ENCODE measurements around the gene C1orf159. TPM values are rescaled to one million over a fixed set of nuclear protein-coding genes. Genes with fewer than 3 reads are reported as not detected.

The C1orf159 gene
- polyA plus RNA-seq, 1 donor from 2014 or later: 31.5 TPM

DNA sequence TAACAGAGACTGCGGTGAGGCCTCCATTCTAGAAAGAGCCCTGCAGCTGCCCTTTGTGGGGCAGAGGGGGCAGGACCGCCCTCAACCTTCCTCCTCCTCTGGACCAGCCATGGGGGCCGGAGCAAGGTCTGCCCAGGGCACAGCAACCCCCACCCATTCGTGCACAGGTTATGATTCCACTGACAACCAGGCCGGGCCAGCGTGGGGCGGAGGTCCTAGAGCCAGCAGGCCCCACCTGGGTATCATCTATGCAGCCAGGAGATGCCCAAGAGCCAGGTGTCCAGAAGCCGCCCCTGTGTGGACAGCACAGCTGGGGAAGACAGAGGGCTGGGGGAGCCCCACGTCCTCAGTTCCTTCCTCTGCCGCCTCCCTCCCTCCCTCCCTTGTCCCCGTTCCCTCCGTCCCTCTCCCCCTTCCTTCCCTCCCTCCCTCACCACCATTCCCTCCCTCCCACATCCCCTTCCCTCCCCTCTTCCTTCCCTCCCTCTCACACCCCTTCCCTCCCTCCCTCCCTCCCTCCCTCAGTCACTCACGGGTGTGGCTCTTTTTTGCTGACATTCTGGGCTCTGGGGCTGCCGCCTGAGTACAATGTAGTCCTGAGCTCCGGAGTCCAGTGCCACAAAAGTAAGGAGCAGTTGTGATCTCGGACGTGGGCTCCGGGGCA lies 54.1 kb downstream of the C1orf159 start:
- H2AFZ ChIP-seq (ENCODE audit: low read depth, low read length): no peak overlapping the region
- TF ChIP-seq POLR2AphosphoS5 (IDR thresholded peaks at IDR 0.05): no peak
- no peak for TF ChIP-seq EZH2 (IDR thresholded peaks at IDR 0.05; ENCODE audit: borderline replicate concordance, insufficient read depth, low read length, poor library complexity, severe bottlenecking)
- no peak for TF ChIP-seq EP300 (conservative IDR thresholded peaks at IDR 0.05; ENCODE audit: poor library complexity, severe bottlenecking)
- TF ChIP-seq, protein P1, sequence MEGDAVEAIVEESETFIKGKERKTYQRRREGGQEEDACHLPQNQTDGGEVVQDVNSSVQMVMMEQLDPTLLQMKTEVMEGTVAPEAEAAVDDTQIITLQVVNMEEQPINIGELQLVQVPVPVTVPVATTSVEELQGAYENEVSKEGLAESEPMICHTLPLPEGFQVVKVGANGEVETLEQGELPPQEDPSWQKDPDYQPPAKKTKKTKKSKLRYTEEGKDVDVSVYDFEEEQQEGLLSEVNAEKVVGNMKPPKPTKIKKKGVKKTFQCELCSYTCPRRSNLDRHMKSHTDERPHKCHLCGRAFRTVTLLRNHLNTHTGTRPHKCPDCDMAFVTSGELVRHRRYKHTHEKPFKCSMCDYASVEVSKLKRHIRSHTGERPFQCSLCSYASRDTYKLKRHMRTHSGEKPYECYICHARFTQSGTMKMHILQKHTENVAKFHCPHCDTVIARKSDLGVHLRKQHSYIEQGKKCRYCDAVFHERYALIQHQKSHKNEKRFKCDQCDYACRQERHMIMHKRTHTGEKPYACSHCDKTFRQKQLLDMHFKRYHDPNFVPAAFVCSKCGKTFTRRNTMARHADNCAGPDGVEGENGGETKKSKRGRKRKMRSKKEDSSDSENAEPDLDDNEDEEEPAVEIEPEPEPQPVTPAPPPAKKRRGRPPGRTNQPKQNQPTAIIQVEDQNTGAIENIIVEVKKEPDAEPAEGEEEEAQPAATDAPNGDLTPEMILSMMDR (IDR thresholded peaks at IDR 0.05; ENCODE audit: poor library complexity, severe bottlenecking): no peak
- no peak for TF ChIP-seq MXI1 (conservative IDR thresholded peaks at IDR 0.05; ENCODE audit: poor library complexity, severe bottlenecking)
- no peak for TF ChIP-seq TAF1 (IDR thresholded peaks at IDR 0.05; ENCODE audit: low read depth)
- TF ChIP-seq, protein P2, sequence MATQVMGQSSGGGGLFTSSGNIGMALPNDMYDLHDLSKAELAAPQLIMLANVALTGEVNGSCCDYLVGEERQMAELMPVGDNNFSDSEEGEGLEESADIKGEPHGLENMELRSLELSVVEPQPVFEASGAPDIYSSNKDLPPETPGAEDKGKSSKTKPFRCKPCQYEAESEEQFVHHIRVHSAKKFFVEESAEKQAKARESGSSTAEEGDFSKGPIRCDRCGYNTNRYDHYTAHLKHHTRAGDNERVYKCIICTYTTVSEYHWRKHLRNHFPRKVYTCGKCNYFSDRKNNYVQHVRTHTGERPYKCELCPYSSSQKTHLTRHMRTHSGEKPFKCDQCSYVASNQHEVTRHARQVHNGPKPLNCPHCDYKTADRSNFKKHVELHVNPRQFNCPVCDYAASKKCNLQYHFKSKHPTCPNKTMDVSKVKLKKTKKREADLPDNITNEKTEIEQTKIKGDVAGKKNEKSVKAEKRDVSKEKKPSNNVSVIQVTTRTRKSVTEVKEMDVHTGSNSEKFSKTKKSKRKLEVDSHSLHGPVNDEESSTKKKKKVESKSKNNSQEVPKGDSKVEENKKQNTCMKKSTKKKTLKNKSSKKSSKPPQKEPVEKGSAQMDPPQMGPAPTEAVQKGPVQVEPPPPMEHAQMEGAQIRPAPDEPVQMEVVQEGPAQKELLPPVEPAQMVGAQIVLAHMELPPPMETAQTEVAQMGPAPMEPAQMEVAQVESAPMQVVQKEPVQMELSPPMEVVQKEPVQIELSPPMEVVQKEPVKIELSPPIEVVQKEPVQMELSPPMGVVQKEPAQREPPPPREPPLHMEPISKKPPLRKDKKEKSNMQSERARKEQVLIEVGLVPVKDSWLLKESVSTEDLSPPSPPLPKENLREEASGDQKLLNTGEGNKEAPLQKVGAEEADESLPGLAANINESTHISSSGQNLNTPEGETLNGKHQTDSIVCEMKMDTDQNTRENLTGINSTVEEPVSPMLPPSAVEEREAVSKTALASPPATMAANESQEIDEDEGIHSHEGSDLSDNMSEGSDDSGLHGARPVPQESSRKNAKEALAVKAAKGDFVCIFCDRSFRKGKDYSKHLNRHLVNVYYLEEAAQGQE (IDR thresholded peaks at IDR 0.05; ENCODE audit: borderline replicate concordance): no peak
- no peak for TF ChIP-seq RAD21 (conservative IDR thresholded peaks at IDR 0.05)
- TF ChIP-seq SMC3 (conservative IDR thresholded peaks at IDR 0.05; ENCODE audit: poor library complexity): no peak
- no peaks in the 10 kb centered on the region for H3K36me3 ChIP-seq (ENCODE audit: insufficient read depth, low read length)
- H4K20me1 ChIP-seq (ENCODE audit: insufficient read depth): no peaks in the 10 kb centered on the region
- no peaks in the 10 kb centered on the region for H3K9me3 ChIP-seq (ENCODE audit: low read length)
- no peak overlapping the region for H3K4me2 ChIP-seq (ENCODE audit: low read length)
- H3K4me3 ChIP-seq (ENCODE audit: low read length): no peak overlapping the region
- no peaks in the 10 kb centered on the region for H3K9me2 ChIP-seq (ENCODE audit: insufficient read depth, low read length)
- no peak overlapping the region for H3K27ac ChIP-seq (ENCODE audit: low read length)
- no peak overlapping the region for H3K9ac ChIP-seq (ENCODE audit: low read length)
- H3K27me3 ChIP-seq (ENCODE audit: insufficient read depth, low read depth, low read length): peaks cover 23% of the 10 kb centered on the region
- no peaks in the 10 kb centered on the region for H3F3A ChIP-seq (ENCODE audit: insufficient read depth, low read length, poor library complexity, severe bottlenecking)
- no peaks in the 10 kb centered on the region for H3K79me2 ChIP-seq (replicated peaks; ENCODE audit: insufficient read depth, low read length)

DNA sequence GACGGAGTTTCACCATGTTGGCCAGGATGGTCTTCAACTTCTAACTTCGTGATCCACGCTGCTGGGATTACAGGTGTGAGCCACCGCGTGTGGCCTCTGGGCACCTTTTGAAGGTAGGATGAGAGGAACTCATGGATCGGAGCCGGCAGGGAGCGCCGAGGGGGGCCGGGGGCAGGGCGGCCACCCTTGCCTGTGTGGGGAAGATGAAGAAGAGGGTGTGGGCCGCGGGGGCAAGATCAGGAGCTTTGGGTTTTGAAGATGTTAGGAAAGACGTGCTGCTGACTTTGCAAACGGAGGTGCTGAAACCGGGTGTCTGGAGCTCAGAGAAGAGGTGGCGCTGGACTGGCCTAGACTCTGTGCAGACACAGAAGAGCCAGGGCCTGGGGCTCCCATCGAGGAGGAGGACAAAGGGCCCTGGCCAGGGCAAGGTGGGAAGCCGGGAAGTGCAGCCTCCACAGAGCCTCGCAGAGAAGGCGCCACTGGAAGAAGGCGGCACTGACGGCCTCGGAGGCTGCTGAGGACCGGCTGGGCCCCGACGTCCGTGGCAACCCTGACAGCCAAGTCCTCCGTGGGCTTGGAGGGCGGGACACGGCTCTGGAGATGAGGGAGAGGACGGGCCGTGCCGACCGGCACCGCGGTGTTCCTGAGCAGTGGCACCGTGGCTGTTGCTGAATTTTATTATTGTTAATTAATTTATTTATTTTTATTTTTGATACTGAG lies 55.4 kb downstream of the C1orf159 start:
- H3K9ac ChIP-seq (ENCODE audit: low read length): no peak overlapping the region
- H3K9me2 ChIP-seq (ENCODE audit: insufficient read depth, low read length): no peaks in the 10 kb centered on the region
- no peaks in the 10 kb centered on the region for H3F3A ChIP-seq (ENCODE audit: insufficient read depth, low read length, poor library complexity, severe bottlenecking)
- TF ChIP-seq SMC3 (conservative IDR thresholded peaks at IDR 0.05; ENCODE audit: poor library complexity) (no peak), EP300 (conservative IDR thresholded peaks at IDR 0.05; ENCODE audit: poor library complexity, severe bottlenecking) (no peak), POLR2AphosphoS5 (IDR thresholded peaks at IDR 0.05) (no peak), EZH2 (IDR thresholded peaks at IDR 0.05; ENCODE audit: borderline replicate concordance, insufficient read depth, low read length, poor library complexity, severe bottlenecking) (no peak), TAF1 (IDR thresholded peaks at IDR 0.05; ENCODE audit: low read depth) (no peak), RAD21 (conservative IDR thresholded peaks at IDR 0.05) (no peak), MXI1 (conservative IDR thresholded peaks at IDR 0.05; ENCODE audit: poor library complexity, severe bottlenecking) (no peak)
- TF ChIP-seq, protein P1 (IDR thresholded peaks at IDR 0.05; ENCODE audit: poor library complexity, severe bottlenecking): no peak
- TF ChIP-seq, protein P2 (IDR thresholded peaks at IDR 0.05; ENCODE audit: borderline replicate concordance): no peak
- H3K9me3 ChIP-seq (ENCODE audit: low read length): no peaks in the 10 kb centered on the region
- H3K36me3 ChIP-seq (ENCODE audit: insufficient read depth, low read length): no peaks in the 10 kb centered on the region
- no peaks in the 10 kb centered on the region for H3K79me2 ChIP-seq (replicated peaks; ENCODE audit: insufficient read depth, low read length)
- H3K4me3 ChIP-seq (ENCODE audit: low read length): no peak overlapping the region
- no peaks in the 10 kb centered on the region for H4K20me1 ChIP-seq (ENCODE audit: insufficient read depth)
- H3K27ac ChIP-seq (ENCODE audit: low read length): no peak overlapping the region
- no peak overlapping the region for H3K4me2 ChIP-seq (ENCODE audit: low read length)
- no peak overlapping the region for H2AFZ ChIP-seq (ENCODE audit: low read depth, low read length)
- peaks cover 23% of the 10 kb centered on the region for H3K27me3 ChIP-seq (ENCODE audit: insufficient read depth, low read depth, low read length)

Measured in neural cell (in vitro differentiated cells).